HUES64 (cell line): ENCODE measurements around the gene ZNF726.
"Not testable (repeated sequence)": the region's sequence is repeated elsewhere in the genome, so short reads cannot be mapped to it uniquely, and the experiment has no call there.

ENCODE experiments used
- H3K27ac ChIP-seq: 2 replicates; pipeline ENCODE4 v1.7.0; 2013; ENCODE audit warnings: low read depth, low read length, inconsistent platforms
- H3K27me3 ChIP-seq: 2 replicates; pipeline ENCODE4 v1.6.1; 2013; ENCODE audit warnings: mild to moderate bottlenecking, low read length; ENCODE audit not compliant: insufficient read depth
- H3K36me3 ChIP-seq: 2 replicates; pipeline ENCODE4 v1.6.1; 2013; ENCODE audit warnings: mild to moderate bottlenecking, low read length; ENCODE audit not compliant: insufficient read depth
- H3K4me1 ChIP-seq: 2 replicates; pipeline ENCODE4 v1.6.1; 2013; ENCODE audit warnings: mild to moderate bottlenecking, low read length, moderate library complexity; ENCODE audit not compliant: insufficient read depth
- H3K4me3 ChIP-seq: 2 replicates; pipeline ENCODE4 v1.5.1; 2013; ENCODE audit warnings: mild to moderate bottlenecking, low read length, moderate library complexity
- H3K9ac ChIP-seq: 2 replicates; pipeline ENCODE4 v1.6.1; 2013; ENCODE audit warnings: mild to moderate bottlenecking, low read depth, low read length
- H3K9me3 ChIP-seq: 2 replicates; pipeline ENCODE4 v1.6.1; 2013; ENCODE audit warnings: low read depth, low read length; ENCODE audit not compliant: insufficient read depth
- WGBS: fragments of 150-250, 120-280 bp; methylation state at CpG from one replicate; pipeline ENCODE4 v1.1.7; 2013; ENCODE audit warnings: missing lambda C conversion rate; 5-methylcytosine and 5-hydroxymethylcytosine counted together

ZNF726 gene

GRCh38 chr19:23943411-23943810 lies 28.7 kb downstream of the ZNF726 start:
- H3K27me3 ChIP-seq = no peaks in the 10 kb centered on the region
- 98% methylated on average over 1 of the region's 1 CpG for WGBS
- peaks cover 9% of the 10 kb centered on the region; the same call in 1 of the 2 replicates for H3K36me3 ChIP-seq
- H3K4me3 ChIP-seq = no peak overlapping the region
- no peaks in the 10 kb centered on the region for H3K4me1 ChIP-seq
- H3K9me3 ChIP-seq = peaks cover 43% of the 10 kb centered on the region
- no peak overlapping the region for H3K27ac ChIP-seq
- no peak overlapping the region for H3K9ac ChIP-seq

GRCh38 chr19:23946569-23946968 lies 31.9 kb downstream of the ZNF726 start:
- no peak overlapping the region for H3K9ac ChIP-seq
- H3K36me3 ChIP-seq = peaks cover 9% of the 10 kb centered on the region; the same call in 1 of the 2 replicates
- no peaks in the 10 kb centered on the region for H3K27me3 ChIP-seq
- no peaks in the 10 kb centered on the region for H3K4me1 ChIP-seq
- no peak overlapping the region for H3K27ac ChIP-seq
- peaks cover 35% of the 10 kb centered on the region; the same call in 1 of the 2 replicates for H3K9me3 ChIP-seq
- H3K4me3 ChIP-seq = no peak overlapping the region

- H3K9me3 ChIP-seq = peaks cover 34% of the 10 kb centered on the region; the same call in 1 of the 2 replicates
- H3K4me1 ChIP-seq = no peaks in the 10 kb centered on the region
- no peak overlapping the region for H3K9ac ChIP-seq
- H3K27ac ChIP-seq = no peak overlapping the region
- no peak overlapping the region for H3K4me3 ChIP-seq
- no peaks in the 10 kb centered on the region for H3K36me3 ChIP-seq
- WGBS = 93% methylated on average over 2 of the region's 2 CpGs
- no peaks in the 10 kb centered on the region for H3K27me3 ChIP-seq
Observed at GRCh38 chr19:23949611-23950010, 34.9 kb downstream of the ZNF726 start.

- Histone ChIP-seq H3K4me3 (no peak overlapping the region), H3K9me3 (peaks cover 55% of the 10 kb centered on the region), H3K36me3 (no peaks in the 10 kb centered on the region), H3K27ac (no peak overlapping the region), H3K27me3 (no peaks in the 10 kb centered on the region), H3K9ac (no peak overlapping the region), H3K4me1 (no peaks in the 10 kb centered on the region)
- 94% methylated on average over 5 of the region's 5 CpGs for WGBS
Observed at GRCh38 chr19:23956051-23956450, 41.4 kb downstream of the ZNF726 start.

- Histone ChIP-seq H3K9me3 (peaks cover 65% of the 10 kb centered on the region), H3K27ac (no peak overlapping the region), H3K4me3 (no peak overlapping the region), H3K27me3 (no peaks in the 10 kb centered on the region), H3K4me1 (no peaks in the 10 kb centered on the region), H3K36me3 (no peaks in the 10 kb centered on the region), H3K9ac (no peak overlapping the region)
- 68% methylated on average over 15 of the region's 15 CpGs for WGBS
Observed at GRCh38 chr19:23957660-23958281, 43.1 kb downstream of the ZNF726 start.

GRCh38 chr19:23963396-23963795 lies 48.7 kb downstream of the ZNF726 start:
- H3K27me3 ChIP-seq, H3K9ac ChIP-seq, H3K36me3 ChIP-seq, H3K27ac ChIP-seq, H3K4me1 ChIP-seq, H3K4me3 ChIP-seq: not testable (repeated sequence)
- WGBS = 90% methylated on average over 20 of the region's 20 CpGs
- H3K9me3 ChIP-seq = peaks cover 56% of the 10 kb centered on the region

GRCh38 chr19:23963881-23964280 lies 49.2 kb downstream of the ZNF726 start:
- H3K27me3 ChIP-seq, H3K36me3 ChIP-seq, H3K9ac ChIP-seq, H3K27ac ChIP-seq, H3K4me3 ChIP-seq, H3K4me1 ChIP-seq: not testable (repeated sequence)
- H3K9me3 ChIP-seq = peaks cover 52% of the 10 kb centered on the region
- WGBS = 95% methylated on average over 24 of the region's 25 CpGs

GRCh38 chr19:23964334-23964733 lies 49.6 kb downstream of the ZNF726 start:
- H3K4me3 ChIP-seq, H3K36me3 ChIP-seq, H3K9ac ChIP-seq, H3K27ac ChIP-seq, H3K27me3 ChIP-seq, H3K4me1 ChIP-seq: not testable (repeated sequence)
- 94% methylated on average over 25 of the region's 26 CpGs for WGBS
- peaks cover 53% of the 10 kb centered on the region for H3K9me3 ChIP-seq

- Histone ChIP-seq H3K27me3 (peaks cover 23% of the 10 kb centered on the region), H3K9me3 (peaks cover 43% of the 10 kb centered on the region), H3K4me3 (no peak overlapping the region), H3K9ac (no peak overlapping the region), H3K36me3 (no peaks in the 10 kb centered on the region), H3K4me1 (no peaks in the 10 kb centered on the region), H3K27ac (no peak overlapping the region)
- no CpG with 5 or more reads among the region's 2 CpGs for WGBS
Observed at GRCh38 chr19:23969630-23970029, 54.9 kb downstream of the ZNF726 start.

- H3K27ac ChIP-seq = no peak overlapping the region
- peak overlapping the region; percentile 41 for H3K4me3 ChIP-seq
- peaks cover 38% of the 10 kb centered on the region for H3K9me3 ChIP-seq
- H3K27me3 ChIP-seq = peaks cover 23% of the 10 kb centered on the region
- 87% methylated on average over 32 of the region's 32 CpGs for WGBS
- no peaks in the 10 kb centered on the region for H3K4me1 ChIP-seq
- no peaks in the 10 kb centered on the region for H3K36me3 ChIP-seq
- H3K9ac ChIP-seq = no peak overlapping the region
Observed at GRCh38 chr19:23971598-23971997, 56.9 kb downstream of the ZNF726 start.

- H3K36me3 ChIP-seq = no peaks in the 10 kb centered on the region
- peaks cover 37% of the 10 kb centered on the region for H3K9me3 ChIP-seq
- 90% methylated on average over 16 of the region's 16 CpGs for WGBS
- no peaks in the 10 kb centered on the region for H3K4me1 ChIP-seq
- H3K27ac ChIP-seq = no peak overlapping the region
- H3K9ac ChIP-seq = no peak overlapping the region
- peaks cover 23% of the 10 kb centered on the region for H3K27me3 ChIP-seq
- no peak overlapping the region for H3K4me3 ChIP-seq
Observed at GRCh38 chr19:23972161-23972560, 57.5 kb downstream of the ZNF726 start.

GRCh38 chr19:23974941-23975340 lies 60.3 kb downstream of the ZNF726 start:
- H3K4me1 ChIP-seq = no peaks in the 10 kb centered on the region
- H3K9me3 ChIP-seq = peaks cover 47% of the 10 kb centered on the region
- peaks cover 23% of the 10 kb centered on the region for H3K27me3 ChIP-seq
- H3K36me3 ChIP-seq = no peaks in the 10 kb centered on the region
- no peak overlapping the region for H3K4me3 ChIP-seq
- 88% methylated on average over 2 of the region's 2 CpGs for WGBS
- no peak overlapping the region for H3K9ac ChIP-seq
- no peak overlapping the region for H3K27ac ChIP-seq
